ENCODE results near the gene ACTR8. TPM values are rescaled to one million over a fixed set of nuclear protein-coding genes. Genes with fewer than 3 reads are reported as not detected.

ACTR8 gene
- total RNA-seq, 6 experiments from 2014 or later = 6.7 to 12.0 (median 9.6) TPM

- DNase-seq = peak in 1 of 3 donors; percentile 9
- Histone ChIP-seq H3K4me3 (no peak overlapping the region), H3K27ac (no peak overlapping the region), H3K4me1 (peaks cover 0 to 8% (median 0%) of the 10 kb centered on the region in 4 donors), H3K9me3 (no peaks in the 10 kb centered on the region), H3K27me3 (no peaks in the 10 kb centered on the region), H3K36me3 (peaks cover 0 to 49% (median 27%) of the 10 kb centered on the region in 4 donors)
- no peak for TF ChIP-seq POLR2A (IDR thresholded peaks at IDR 0.05)
- TF ChIP-seq CTCF (IDR thresholded peaks at IDR 0.05) = no peak
- ATAC-seq = no peak
- 69% methylated on average over 5 of the region's 10 CpGs for whole genome bisulfite sequencing (ENCODE audit: insufficient coverage, low coverage, low lambda C conversion rate, missing lambda C conversion rate)
- intact Hi-C loops (cut with DNase I) = no loop called here
Observed at GRCh38 chr3:53823956-53824657, 57.8 kb downstream of the ACTR8 start.

GRCh38 chr3:53823026-53823955 is 58.7 kb downstream of the ACTR8 start:
- H3K4me3 ChIP-seq = no peak overlapping the region
- ATAC-seq (no peak), DNase-seq (peak in 2 of 3 donors; percentile 36 to 44)
- H3K27ac ChIP-seq = no peak overlapping the region
- H3K9me3 ChIP-seq = no peaks in the 10 kb centered on the region
- H3K36me3 ChIP-seq = peaks cover 0 to 57% (median 31%) of the 10 kb centered on the region in 4 donors
- 92% methylated on average over 22 of the region's 67 CpGs for WGBS (ENCODE audit: insufficient coverage, low coverage, low lambda C conversion rate, missing lambda C conversion rate)
- intact Hi-C loops (cut with DNase I) = no loop called here
- TF ChIP-seq CTCF (IDR thresholded peaks at IDR 0.05) = no peak
- peaks cover 0 to 8% (median 0%) of the 10 kb centered on the region in 4 donors for H3K4me1 ChIP-seq
- H3K27me3 ChIP-seq = no peaks in the 10 kb centered on the region

- peaks cover 0 to 8% (median 0%) of the 10 kb centered on the region in 4 donors for H3K4me1 ChIP-seq
- no peaks in the 10 kb centered on the region for H3K27me3 ChIP-seq
- H3K36me3 ChIP-seq = peaks cover 0 to 65% (median 35%) of the 10 kb centered on the region in 4 donors
- ATAC-seq (no peak), DNase-seq (peak in 1 of 3 donors; percentile 35)
- intact Hi-C loops (cut with DNase I) = no loop called here
- 93% methylated on average over 6 of the region's 14 CpGs for WGBS (ENCODE audit: insufficient coverage, low coverage, low lambda C conversion rate, missing lambda C conversion rate)
- no peak overlapping the region for H3K27ac ChIP-seq
- no peak overlapping the region for H3K4me3 ChIP-seq
- TF ChIP-seq CTCF (IDR thresholded peaks at IDR 0.05) = no peak
- no peak for TF ChIP-seq POLR2A (IDR thresholded peaks at IDR 0.05)
- H3K9me3 ChIP-seq = no peaks in the 10 kb centered on the region
Observed at GRCh38 chr3:53822331-53822741, 59.6 kb downstream of the ACTR8 start.

- 71% methylated on average over 4 of the region's 5 CpGs for WGBS (ENCODE audit: insufficient coverage, low coverage, low lambda C conversion rate, missing lambda C conversion rate)
- ATAC-seq (no peak), DNase-seq (peak in 1 of 3 donors; percentile 37)
- H3K36me3 ChIP-seq = peaks cover 0 to 72% (median 38%) of the 10 kb centered on the region in 4 donors
- H3K27ac ChIP-seq = no peak overlapping the region
- peaks cover 0 to 8% (median 0%) of the 10 kb centered on the region in 4 donors for H3K4me1 ChIP-seq
- TF ChIP-seq CTCF (IDR thresholded peaks at IDR 0.05) = no peak
- TF ChIP-seq POLR2A (IDR thresholded peaks at IDR 0.05) = no peak
- intact Hi-C loops (cut with DNase I) = no loop called here
- H3K9me3 ChIP-seq = no peaks in the 10 kb centered on the region
- H3K27me3 ChIP-seq = no peaks in the 10 kb centered on the region
- H3K4me3 ChIP-seq = no peak overlapping the region
Observed at GRCh38 chr3:53821631-53822121, 60.3 kb downstream of the ACTR8 start.
